Forelimb muscle (tissue), 1 donor: ENCODE results near the gene SPTB. TPM values are rescaled to one million over a fixed set of nuclear protein-coding genes. Genes with fewer than 3 reads are reported as not detected.

Experiments used
- DNase-seq: peaks from one replicate; pipeline ENCODE4 v3.0.0-alpha.2; 2013; ENCODE audit warnings: low read depth
- polyA plus RNA-seq: library from polyadenylated mRNA; unstranded; fragments of 120-200 nt; gene quantifications from one replicate; pipeline ENCODE4 v1.2.1, GENCODE V29; 2013; ENCODE audit not compliant: insufficient read length

The SPTB gene
- polyA plus RNA-seq, 1 donor, result 178 TPM

DNA sequence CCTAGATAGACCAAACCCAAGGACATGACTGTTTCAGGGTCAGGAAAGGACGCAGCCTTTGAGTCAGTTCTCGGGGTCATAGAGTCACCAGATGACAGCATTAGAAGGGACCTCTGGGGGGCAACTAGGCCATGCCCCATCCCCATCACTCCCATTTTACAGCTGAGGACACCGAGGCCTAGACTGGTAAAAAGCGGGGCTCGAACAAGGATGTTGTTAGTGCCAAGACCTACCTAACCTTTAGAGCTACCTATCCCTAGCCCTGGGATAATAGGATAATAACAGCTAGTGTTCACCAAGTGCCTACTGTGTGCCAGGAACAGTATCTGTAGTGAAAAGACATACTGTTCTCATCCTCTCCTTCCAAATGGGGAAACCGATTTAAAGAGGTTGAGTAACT is 126.8 kb downstream of the SPTB start:
- no peak for DNase-seq

DNA sequence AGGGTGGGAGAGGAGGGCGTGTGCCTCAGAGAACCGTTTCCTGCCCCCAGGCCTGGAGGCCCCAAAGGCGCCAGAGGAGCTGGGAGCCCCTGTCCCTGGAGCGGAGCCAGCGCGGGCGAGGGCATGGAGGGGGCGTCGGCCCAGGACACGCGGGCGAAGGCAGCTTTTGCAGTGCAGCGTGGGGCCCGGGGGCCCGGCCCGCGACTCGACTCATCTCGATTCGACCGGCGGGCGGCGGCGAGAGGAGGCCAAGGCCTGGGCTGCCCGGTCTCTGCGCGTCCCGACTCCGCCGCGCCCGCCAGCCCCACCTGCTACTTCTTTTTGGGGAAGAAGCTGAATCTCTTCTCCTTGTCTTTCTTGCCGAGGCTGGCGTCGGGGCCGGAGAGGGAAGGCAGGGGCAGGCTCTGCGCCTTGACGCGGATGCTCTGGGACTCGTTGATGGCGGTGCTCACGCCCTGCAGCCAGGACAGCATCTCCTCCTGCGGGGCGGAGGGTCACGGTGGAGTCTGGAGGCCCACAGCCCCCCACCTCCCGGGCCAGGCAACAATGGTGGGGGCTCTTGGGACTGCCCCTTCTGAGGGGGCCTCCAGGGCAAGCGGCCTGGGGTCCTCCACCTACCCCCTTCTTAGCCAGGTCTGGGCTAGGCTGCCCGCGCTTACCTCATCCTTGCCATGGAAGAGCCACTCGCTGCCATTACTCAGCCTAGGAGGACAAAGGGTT is 130.6 kb downstream of the SPTB start:
- DNase-seq, result no peak

GRCh38 chr14:64748521-64748920 is 131.2 kb downstream of the SPTB start:
- no peak for DNase-seq

- no peak for DNase-seq
These were observed 132.4 kb downstream of the SPTB start for GRCh38 chr14:64747327-64747726.

GRCh38 chr14:64746298-64747250 is 133.1 kb downstream of the SPTB start:
- DNase-seq, result no peak

- DNase-seq, result no peak
These were observed 134.1 kb downstream of the SPTB start for GRCh38 chr14:64745511-64746091.

- no peak for DNase-seq
These were observed 136.6 kb downstream of the SPTB start for GRCh38 chr14:64743061-64743460.

- DNase-seq, result no peak
These were observed 137.7 kb downstream of the SPTB start for GRCh38 chr14:64741961-64742360.

- no peak for DNase-seq
These were observed 138.5 kb downstream of the SPTB start for GRCh38 chr14:64741200-64741599.

DNA sequence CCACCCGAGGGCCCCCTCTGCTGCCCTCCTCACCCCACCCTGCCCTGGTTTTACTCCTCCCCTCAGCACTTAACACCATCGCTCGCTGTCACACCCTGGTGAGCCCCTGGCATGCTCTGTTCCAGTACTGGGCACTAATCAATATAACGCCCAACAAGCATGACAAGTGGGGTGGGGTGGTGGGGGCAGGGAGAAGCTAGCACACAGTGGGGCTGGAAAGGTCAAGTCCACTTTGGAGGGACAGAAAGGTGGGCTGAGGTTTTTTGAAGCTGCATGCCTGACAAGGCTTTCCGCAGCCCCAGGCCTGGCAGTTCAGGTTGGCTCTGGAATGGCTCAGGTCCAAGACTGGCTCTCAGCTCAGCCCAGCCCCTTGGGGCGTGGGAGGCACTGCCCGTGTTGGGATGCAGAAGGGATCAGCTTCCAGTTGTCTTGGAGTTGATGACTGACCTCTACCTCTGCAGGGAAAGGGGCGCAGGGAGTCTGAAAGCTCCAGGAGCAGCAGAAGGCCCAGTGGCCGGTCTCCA is 141.4 kb downstream of the SPTB start:
- no peak for DNase-seq

DNA sequence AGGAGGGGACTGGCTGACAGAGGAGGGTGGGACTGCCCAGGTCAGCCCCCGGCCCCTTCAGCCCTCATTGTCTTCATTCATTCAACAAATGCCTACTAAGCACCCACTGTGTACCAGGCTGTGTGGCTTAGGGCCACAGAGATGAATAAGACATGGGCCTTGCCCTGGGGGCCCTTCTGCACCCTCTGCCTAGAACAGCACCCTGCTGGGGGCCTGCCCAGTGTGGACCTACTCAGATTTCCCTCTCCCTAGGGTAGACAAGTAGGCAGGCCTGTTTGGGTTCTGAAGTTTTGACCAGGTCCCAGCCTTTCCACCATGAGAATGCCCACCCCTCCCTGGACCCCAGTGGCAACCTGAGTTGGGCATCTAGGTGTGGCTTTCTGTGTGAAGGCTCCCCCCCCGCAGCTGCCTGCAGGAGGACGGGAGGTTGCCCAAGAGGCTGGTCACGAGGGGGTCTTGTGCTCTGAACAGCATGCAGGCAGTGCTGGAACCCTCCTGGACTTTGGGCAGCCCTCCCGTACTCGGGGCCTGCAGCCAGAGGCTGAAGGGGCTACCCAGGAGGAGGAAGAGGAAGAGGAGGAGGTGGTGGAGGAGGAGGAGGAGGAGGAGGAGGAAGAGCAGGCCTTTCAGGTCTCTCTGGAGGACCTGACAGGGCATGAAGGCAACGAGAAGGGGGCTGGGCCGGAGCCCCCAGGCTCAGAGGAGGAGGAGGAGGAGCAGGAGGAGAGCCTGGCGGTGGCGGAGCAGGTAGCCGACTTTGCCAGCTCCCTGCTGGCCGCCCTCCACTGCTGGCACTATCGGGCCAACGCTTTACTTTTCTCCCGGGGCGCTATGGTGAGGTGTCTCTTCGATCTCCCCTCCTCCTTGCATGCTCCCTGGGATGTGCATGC is 142.1 kb downstream of the SPTB start:
- no peak for DNase-seq

- DNase-seq, result no peak
These were observed 143.2 kb downstream of the SPTB start for GRCh38 chr14:64736271-64737169.

- no peak for DNase-seq
These were observed 144.7 kb downstream of the SPTB start for GRCh38 chr14:64734990-64735389.

DNA sequence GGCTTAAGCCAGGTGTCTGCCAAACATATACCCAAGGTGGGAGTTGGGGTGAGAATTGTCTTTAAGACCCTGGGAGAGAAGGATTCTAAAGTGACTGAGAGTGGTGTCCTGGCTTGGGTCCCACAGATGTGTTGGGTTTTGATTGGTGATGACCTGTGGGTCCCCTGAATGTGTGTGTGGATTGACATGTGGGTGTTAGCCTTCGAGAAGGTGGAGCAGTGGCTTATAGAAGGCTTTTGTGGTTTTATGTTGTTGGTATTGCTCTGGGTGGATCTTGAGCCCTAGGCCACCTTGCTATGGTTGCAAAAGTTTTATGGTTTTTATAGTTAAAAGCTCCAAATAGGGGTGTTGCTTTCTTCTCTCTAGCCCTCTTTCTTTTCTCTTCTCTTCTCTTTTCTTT is 145.8 kb downstream of the SPTB start:
- DNase-seq, result no peak

DNA sequence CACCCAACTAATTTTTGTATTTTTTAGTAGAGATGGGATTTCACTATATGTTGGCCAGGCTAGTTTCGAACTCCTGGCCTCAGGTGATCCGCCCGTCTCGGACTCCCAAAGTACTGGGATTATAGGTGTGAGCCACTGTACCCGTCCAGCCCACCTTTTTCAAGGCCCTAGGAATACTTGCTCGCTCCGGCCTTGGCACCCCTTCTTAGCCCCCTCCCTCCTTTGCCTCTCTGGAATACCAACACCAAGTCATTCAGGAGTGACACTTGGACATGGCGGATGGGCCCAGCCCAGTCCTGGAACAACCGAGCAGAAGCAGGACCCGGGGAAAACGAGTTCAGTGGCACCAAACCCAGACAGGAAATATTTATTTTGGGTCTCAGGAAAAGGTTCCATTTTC is 146.4 kb downstream of the SPTB start:
- no peak for DNase-seq

- no peak for DNase-seq
These were observed 147.1 kb downstream of the SPTB start for GRCh38 chr14:64732536-64733120.

GRCh38 chr14:64732066-64732465 is 147.6 kb downstream of the SPTB start:
- no peak for DNase-seq

DNA sequence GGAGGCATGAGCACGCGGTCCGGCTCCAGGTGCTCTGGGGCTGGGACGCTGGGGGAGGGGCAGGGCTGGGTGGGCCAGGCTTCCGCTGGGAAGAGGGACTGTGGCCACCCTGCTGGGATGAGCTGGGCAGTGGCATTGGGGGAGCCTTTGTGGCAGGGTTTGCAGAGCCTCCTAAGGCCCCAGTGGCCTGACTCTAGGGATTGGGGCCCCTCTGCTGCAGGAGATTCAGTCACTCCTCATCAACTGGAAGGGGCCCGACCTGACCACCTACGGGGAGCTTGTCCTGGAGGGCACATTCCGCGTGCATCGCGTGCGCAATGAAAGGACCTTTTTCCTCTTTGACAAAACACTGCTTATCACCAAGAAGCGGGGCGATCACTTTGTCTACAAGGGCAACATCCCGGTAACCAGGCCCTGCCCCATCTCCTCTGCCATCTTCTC is 148.5 kb downstream of the SPTB start:
- no peak for DNase-seq

- no peak for DNase-seq
These were observed 149.0 kb downstream of the SPTB start for GRCh38 chr14:64730681-64731080.

GRCh38 chr14:64730061-64730440 is 149.7 kb downstream of the SPTB start:
- no peak for DNase-seq
